ENCODE measurements around the gene PATZ1.

The PATZ1 gene

GRCh38 chr22:31278151-31278621 lies 68.0 kb downstream of the PATZ1 start:
- no peak for DNase-seq (ENCODE audit: low read depth)
- TF ChIP-seq, protein P1, sequence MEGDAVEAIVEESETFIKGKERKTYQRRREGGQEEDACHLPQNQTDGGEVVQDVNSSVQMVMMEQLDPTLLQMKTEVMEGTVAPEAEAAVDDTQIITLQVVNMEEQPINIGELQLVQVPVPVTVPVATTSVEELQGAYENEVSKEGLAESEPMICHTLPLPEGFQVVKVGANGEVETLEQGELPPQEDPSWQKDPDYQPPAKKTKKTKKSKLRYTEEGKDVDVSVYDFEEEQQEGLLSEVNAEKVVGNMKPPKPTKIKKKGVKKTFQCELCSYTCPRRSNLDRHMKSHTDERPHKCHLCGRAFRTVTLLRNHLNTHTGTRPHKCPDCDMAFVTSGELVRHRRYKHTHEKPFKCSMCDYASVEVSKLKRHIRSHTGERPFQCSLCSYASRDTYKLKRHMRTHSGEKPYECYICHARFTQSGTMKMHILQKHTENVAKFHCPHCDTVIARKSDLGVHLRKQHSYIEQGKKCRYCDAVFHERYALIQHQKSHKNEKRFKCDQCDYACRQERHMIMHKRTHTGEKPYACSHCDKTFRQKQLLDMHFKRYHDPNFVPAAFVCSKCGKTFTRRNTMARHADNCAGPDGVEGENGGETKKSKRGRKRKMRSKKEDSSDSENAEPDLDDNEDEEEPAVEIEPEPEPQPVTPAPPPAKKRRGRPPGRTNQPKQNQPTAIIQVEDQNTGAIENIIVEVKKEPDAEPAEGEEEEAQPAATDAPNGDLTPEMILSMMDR (IDR thresholded peaks at IDR 0.05; ENCODE audit: control insufficient read depth, insufficient read depth, low read depth, low read length, missing control alignments): no peak
- H3K4me3 ChIP-seq (ENCODE audit: control insufficient read depth, low read depth, low read length): no peak overlapping the region

- TF ChIP-seq, protein P1 (IDR thresholded peaks at IDR 0.05; ENCODE audit: control insufficient read depth, insufficient read depth, low read depth, low read length, missing control alignments): no peak
- DNase-seq (ENCODE audit: low read depth): no peak
- no peak overlapping the region for H3K4me3 ChIP-seq (ENCODE audit: control insufficient read depth, low read depth, low read length)
These were observed 68.4 kb downstream of the PATZ1 start for GRCh38 chr22:31277741-31278140.

DNA sequence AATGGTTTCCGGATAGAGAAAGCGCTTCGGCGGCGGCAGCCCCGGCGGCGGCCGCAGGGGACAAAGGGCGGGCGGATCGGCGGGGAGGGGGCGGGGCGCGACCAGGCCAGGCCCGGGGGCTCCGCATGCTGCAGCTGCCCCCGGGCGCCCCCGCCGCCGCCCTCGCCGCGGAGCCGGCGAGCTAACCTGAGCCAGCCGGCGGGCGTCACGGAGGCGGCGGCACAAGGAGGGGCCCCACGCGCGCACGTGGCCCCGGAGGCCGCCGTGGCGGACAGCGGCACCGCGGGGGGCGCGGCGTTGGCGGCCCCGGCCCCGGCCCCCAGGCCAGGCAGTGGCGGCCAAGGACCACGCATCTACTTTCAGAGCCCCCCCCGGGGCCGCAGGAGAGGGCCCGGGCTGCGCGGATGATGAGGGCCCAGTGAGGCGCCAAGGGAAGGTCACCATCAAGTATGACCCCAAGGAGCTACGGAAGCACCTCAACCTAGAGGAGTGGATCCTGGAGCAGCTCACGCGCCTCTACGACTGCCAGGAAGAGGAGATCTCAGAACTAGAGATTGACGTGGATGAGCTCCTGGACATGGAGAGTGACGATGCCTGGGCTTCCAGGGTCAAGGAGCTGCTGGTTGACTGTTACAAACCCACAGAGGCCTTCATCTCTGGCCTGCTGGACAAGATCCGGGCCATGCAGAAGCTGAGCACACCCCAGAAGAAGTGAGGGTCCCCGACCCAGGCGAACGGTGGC lies 69.5 kb downstream of the PATZ1 start:
- DNase-seq (ENCODE audit: low read depth): no peak
- no peak overlapping the region for H3K4me3 ChIP-seq (ENCODE audit: control insufficient read depth, low read depth, low read length)

More for the DNA sequence above, 69.5 kb downstream of the PATZ1 start:
- TF ChIP-seq, protein P1 (IDR thresholded peaks at IDR 0.05; ENCODE audit: control insufficient read depth, insufficient read depth, low read depth, low read length, missing control alignments): no peak
